Inferior parietal cortex (tissue), 1 donor: ENCODE measurements around the gene AKT2.

Source experiments
- DNase-seq: peaks from one replicate; pipeline ENCODE4 v3.0.0-alpha.2; 2016; ENCODE audit errors: extremely low spot score

Gene AKT2

DNA sequence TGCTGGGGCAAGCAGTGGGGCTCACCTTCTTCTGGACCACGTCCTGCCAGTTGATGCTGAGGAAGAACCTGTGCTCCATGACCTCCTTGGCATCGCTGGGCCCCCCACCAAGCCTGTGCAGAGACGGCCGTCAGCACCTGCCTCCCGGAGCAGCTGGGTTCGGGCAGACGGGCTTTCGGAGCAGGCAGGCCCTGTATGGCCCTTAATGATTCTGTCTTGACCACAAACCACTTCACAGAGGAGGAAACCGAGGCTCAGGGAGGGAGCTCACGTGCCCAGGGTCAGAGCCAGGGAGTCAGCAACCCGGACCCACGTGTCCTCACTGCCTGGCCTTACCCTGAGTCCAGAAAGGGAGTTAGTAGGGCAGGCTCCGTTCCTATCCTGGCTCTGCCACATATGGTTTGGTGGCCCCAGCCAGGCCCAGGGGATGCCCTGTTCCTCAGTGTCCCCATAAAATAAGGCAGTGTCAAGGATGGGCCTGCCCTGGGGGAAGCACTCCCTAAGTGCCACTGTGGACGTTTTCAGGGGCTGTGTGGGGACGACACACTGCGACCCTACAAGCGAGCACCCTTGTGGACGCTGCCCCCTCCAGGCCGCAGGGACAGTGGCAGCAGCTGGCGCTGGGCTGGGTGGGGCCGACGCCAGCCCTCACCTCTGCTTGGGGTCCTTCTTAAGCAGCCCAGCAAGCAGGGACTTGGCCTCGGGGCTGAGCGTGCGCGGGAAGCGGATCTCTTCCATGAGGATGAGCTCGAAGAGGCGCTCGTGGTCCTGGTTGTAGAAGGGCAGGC lies 49.7 kb downstream of the AKT2 start:
- no peak for DNase-seq

DNA sequence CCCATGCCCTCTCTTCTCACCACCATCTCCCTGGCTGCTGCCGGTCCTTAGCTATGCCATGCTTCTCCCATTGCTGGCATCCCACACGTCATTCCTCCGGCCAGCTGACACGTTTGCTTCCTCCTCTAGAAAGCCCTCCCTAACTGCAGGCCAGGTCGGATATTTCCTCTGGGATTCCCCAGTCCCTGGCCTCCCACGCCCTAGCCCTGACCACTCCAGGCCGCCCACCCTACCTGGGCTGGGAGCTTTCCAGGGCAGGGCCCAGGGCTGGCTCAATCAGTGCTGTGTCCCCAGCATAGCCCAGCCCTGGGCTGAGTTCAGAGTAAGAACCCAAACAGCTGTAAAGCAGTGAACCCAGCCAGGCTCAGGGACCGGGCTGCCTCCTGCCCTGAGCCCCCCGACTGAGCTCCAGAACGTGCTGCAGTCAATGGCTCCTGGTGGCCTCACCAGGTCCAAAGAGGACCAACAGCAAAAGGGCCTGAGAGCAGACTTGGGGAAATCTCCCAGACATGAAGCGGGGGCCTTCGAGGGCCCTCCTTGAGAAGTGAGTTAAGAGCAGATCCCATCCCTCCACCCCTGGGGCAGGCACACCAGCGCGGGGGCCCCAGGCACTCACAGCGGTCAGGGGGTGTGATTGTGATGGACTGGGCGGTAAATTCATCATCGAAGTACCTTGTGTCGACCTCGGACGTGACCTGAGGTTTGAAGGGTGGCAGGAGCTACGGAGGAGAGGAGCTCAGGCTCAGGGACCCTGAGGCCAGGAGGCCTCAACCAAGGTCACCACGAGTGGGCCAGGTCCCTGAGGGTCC lies 50.5 kb downstream of the AKT2 start:
- DNase-seq = no peak

DNA sequence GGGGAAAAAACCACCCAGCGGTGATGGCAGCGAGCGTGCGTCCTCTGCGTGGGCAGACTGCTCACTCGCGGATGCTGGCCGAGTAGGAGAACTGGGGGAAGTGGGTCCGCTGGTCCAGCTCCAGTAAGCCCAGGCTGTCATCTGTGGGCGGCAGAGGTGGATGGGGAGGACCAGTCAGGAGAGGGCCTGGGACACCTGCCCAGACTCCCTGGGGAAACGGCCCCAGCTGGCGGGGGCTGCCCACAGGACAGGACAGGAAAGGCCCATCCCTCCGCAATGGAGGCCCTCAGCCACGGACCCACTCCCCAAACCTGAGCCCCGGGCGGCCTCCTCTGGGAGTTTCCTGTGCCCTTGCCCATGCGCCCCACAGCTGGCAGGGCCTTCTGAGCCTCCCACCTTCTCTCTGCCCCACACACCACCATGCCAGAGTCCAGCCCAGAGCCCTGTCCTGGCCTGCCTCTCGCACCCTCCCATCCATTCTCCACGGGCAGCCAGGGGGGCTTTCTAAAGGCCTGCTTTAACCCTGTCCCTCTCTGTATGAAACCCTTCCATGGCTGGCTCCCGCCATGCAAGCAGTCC lies 51.2 kb downstream of the AKT2 start:
- no peak for DNase-seq

DNA sequence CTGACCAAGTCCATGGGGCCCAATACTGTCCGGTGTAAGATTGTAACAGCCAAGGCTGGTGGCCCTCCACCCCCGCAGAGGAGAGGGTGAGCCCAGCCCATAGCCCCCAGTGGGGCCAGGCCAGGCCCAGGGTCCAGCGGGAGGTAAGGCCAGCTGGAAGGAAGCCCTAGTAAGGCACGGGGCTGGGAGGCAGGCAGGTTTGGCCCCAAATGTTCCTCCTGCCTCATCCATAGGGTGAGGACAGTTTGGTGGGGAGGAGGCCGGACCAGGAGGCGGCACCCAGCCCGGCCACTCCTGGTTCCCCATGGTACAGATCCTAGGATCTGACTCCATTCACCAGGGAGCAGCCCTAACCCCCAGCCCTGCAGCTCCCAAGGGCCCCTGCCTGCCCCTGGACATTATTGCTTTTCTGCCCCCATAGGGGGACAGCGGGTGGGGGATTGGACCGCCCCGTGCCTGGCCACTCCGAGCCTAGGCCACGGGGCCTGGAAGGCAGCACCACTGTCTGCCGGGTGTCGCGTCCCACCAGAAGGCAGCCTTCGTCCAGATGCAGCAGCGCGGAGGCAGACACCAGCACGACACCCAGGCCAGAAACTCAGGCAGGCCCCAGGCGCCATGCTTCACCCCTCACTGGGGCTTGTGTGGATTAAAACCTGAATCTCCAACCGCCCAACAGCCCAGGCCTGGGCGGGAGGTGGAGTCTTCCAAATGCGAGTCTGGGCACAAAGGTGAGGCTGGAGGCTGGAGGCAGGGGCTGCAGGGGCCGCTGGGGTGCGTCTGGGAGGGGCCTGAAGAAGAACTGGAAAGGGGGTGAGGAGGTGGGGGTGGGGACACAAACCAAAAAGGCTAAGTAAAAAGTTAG lies 52.0 kb downstream of the AKT2 start:
- DNase-seq = no peak

DNA sequence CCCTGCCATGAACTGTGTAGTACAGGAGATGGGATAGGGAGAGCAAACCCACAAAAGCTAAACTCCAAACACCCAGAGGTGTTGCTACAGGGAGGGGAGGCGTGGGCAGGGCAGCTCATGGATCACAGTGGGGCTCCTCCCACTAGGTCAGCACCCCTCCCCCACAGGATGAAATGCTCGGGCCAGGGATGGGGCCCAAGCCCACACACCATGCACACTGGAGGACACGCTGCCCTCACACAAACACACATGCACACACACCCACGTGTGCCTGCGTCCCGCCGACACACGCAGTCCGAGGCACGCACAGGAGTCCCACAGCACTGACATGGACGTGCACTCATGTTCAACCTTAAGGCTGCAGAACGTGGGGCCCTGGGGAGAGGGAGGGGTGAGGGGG lies 52.7 kb downstream of the AKT2 start:
- no peak for DNase-seq

DNA sequence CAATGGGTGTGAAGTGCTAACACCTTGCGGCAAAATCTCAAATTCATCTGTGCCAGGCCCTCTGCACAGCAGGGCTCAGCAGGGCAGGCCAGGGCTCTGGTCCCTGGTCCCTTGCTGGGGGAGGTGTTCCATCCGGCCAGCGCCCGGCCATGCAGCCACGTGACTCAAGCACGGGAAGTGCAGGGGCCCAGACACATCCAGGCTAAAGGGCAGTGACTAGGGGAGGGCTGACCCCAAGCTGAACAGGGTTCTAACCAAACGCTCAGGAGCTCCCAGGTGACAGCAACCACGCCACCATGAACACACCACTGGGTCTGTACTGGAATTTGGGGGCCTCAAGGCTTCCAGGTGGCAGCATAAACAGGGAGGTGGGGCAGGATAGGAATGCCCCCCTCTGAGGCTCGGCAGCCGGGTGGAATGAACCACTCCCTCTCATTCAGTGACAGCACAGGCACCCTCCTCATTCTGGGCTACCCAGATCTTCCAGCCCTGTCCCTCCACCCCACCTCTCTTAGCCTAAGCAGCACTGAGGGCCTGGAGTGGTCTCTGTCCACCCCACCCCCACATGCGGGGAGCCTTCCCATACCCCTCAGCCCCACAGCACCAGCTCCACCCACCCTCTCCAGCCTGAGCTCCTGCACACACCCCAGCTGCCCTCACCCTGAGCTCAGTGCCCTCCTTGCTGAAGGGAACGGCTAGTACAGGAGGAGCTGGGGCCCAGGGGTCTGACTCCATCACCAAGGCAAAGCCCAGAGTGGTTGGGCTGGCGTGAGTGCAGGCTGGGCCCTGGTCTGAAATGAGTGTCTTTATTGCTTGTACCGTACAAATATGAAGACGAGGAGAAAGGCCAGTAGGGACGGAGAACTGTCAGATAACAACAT lies 53.4 kb downstream of the AKT2 start:
- no peak for DNase-seq

DNA sequence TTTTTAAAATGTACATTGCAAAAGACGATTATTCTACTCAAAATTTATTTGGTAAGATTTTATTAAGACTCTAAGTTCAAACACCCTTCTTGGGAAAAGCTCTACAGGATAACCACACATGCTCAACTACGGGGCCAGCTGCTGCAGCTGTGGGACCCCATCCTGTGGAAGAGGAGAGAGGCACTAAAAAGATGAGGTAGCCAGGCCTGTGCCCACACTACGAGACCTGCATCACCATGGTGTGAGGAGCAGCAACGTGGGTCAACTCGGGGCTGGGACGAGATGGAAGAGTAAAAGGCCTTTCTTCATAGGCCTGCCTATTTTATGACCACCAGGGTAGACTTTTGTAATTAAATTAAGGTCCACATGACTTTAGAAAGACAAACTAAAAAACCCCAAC lies 54.1 kb downstream of the AKT2 start:
- DNase-seq = no peak

DNA sequence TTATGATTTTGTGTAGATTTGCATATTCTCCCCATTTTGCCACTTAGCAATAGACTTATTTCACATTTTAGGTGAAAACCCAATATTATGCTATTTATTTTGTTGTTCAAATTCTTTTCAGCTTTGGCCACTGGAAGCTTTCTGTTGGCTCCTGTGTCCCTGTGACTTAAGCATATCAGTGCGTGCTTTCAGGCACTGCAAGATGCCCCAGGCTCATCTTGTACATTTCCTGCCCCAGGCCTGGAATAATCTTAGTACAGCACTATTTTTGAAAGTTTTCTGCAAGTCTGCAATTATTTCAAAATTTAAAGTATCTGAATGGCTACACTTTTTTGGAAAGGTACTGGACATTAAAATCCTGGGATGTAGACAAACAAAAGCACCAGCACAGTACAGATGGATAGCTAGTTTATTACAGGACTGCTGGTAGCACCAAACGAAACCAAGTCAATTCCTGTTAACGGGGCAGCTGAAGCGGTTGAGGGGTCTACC lies 55.2 kb downstream of the AKT2 start:
- no peak for DNase-seq

DNA sequence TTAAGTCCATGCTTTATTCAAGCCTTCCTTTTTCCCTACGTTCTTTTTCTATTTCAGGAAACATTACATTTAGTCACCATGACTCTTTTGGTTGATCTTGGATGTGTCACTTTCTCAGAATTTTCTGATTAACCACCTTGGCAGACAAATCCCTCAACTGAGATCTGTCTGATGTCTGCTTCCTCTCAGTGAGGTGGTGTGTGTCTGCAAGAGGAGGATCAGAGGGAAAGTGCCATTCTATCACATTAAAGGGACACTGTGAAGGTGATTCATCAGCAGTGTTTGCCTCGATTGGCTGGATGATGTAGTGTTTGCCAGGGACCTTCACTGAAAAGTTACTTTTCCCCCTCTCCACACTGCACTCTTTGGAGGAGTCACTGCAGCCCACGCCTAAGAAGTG lies 55.7 kb downstream of the AKT2 start:
- DNase-seq = no peak

DNA sequence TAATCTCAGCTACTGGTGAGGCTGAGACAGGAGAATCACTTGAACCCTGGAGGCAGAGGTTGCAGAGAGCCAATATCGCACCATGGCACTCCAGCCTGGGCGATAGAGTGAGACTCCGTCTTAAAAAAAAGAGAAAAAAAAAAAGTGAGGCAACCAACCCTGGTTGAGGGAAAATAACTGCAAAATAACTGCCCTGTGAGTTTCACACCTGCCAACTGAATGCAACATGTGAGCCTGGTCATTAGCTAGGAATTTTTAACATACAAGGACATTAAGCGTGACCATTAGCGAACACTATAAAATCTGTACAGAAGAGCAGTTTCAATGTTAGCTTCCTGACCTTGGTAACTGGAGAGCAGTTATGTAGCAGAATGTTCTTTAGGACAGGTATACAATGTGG lies 56.3 kb downstream of the AKT2 start:
- no peak for DNase-seq

DNA sequence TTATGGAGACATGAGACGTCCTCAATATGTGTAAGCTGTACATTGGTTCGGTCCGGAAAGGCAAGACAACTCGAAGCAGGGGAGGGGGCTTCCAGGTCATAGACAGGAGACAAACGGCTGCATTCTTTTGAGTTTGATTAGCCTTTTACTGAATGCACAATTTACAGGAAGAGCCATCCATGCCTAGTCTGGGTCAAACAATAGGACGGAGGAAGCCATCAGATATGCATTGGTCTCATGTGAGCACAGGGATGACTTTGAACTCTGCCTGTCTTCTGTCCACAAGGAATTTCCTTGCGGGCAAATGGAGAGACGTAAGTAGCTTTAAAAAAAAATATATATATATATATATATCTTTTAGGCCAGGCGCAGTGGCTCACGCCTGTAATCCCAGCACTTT lies 56.8 kb downstream of the AKT2 start:
- DNase-seq = no peak

DNA sequence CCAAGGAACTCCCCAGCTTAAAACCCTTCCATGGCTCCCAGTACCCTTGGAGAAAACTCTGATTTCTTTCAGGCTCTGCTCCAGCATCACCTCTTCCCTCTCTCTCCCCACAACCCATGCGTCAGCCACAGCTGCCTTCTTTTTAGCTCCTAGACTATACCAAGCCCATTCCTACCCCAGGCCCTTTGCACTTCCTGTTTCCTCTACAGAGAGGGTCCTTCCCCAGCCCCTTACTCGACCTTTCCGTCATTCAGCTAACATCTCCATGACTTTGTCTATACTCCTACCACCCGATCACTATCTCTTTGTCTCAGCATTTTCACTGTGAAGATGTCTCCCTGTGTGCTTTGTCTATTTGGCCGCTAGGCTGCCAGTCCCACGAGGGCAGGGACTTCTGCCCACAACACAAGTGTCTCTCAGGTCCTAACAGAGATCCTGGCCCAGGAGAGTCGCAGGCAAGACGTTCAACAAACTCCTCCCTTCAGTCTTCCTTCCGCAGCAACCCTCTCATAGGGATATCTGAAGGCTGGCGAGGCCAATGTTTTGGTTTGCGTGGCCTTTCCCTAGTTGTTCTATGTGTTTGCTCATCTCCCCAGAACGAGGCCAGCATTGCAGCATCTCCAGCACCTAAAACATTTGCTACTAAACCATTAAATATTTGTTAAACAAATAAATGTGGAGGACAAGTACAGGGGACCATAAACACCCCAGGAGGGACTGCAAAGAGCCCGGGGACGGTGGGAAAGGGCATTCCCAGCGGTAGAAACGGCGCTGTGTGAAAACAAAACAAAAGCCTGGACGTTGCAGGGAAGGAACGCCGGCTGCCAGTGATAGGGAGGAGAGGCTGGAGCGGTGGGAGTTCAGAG lies 59.5 kb downstream of the AKT2 start:
- DNase-seq = no peak

DNA sequence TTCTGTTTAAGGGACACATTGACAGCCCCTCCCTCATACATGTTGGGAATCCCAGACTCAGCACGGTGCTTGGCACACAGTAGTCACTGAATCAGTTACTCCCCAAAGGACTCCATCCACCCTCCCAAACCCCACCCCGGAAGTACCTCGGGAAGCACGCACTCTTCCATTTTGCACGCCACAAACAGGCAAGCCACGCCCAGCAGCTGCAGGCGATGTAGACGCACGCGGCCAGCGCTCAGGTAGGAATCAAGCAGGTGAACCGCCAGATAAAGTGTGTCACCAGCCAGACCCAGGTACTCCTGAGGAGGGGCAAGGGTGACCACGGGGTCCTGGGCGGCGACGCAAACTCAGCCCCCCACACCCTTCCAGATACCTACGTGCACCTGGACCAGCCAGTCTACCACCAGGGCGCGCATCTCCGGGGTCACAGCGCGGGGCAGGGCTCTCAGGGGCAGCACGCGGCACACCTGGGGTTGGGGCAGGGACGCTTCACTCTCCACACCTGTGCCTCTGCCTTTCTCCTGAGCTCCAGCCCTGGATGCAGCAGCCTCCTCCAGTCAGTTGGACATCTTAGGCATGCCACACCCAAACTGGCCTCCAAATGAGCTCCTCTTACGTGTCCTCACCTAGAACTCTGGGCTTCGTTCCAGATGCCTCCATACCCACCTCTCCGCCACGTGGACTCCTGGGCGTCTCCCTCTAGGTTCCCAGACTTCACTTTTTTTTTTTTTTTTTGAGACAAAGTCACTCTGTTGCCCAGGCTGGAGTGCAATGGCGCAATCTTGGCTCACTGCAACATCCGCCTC lies 60.6 kb downstream of the AKT2 start:
- DNase-seq = no peak

DNA sequence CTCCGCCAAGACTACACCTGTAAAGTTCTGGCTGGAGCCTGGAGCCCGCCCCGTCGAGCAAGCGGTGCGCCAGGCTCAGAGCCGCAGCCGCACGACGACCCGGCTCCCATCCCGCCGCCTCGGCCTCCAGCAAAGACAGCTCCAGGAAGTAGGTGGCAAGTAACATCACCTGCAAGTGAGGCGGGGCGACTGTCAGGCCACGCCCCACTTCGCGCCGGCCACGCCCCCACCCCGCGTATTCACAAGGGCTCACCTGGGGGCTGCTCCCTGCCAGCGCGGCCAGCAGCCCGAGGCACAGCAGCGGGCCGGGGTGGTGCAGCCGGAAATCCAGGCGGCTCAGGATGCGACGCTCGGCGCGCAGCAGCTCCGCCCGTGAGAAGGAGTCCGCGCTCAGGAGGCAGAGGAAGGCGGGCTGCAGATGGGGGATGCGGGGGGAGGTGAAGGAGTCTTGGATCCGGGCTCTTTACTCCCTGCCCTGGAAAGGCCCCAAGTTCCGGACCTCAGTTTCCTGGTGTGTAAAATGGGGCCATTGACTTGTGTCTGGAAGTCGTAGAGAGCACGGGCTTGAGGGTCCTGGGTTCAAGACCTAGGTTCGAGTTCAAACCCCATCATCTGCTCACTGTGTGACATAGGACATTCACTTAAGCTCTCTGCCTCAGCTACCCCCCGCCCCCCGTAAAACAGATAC lies 61.9 kb downstream of the AKT2 start:
- DNase-seq = no peak

DNA sequence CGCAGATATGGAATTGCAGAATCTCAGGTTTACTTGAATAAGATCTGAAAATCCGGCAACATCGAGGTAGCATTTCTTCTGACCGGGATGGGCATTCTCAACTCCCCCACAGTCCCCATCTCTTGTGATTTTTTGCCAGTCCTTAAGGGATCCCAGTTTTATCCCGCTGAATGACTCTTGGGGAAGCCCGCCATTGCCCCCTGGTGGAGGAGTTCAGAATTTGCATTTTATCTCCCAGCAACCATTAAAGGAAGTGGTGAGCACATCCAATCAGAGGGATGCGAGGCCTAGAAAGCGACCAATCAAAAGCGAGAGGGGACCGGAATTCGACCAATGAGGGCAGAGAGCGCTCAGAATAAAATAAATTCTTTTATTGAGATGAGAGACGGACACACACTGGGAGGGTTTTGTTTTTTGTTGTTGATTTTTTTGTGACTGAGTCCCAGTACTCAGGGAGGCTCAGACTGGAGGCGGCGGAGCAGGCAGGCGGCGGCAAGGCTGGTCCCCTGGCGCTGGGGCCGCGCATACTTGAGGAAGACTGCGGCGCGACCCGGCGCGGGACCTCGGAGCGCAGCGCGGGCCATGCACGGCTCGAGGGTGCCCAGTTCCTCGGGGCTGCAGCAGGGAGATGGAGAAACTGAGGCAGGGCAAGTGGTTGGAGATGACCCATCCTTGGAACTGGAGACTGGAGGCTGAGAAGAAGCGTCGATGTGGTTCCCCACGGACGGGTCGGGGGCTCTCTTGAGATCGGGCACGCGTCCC lies 63.1 kb downstream of the AKT2 start:
- DNase-seq = peak; percentile 98

DNA sequence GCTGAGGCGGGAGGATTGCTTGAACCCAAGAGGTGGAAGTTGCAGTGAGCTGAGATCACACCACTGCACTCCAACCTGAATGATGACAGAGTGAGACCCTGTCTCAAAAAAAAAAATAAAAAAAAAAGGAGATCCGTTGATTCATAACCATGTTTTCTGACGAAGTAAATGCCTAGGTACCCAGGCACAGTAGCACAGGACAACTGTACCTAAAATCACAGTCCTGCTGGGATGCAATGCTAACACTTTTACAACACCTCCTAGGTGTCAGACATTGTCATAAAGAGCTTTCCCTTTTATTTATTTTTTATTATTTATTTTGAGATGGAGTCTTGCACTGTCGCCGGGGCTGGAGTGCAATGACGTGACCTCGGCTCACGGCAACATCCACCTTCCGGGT lies 64.5 kb downstream of the AKT2 start:
- no peak for DNase-seq

DNA sequence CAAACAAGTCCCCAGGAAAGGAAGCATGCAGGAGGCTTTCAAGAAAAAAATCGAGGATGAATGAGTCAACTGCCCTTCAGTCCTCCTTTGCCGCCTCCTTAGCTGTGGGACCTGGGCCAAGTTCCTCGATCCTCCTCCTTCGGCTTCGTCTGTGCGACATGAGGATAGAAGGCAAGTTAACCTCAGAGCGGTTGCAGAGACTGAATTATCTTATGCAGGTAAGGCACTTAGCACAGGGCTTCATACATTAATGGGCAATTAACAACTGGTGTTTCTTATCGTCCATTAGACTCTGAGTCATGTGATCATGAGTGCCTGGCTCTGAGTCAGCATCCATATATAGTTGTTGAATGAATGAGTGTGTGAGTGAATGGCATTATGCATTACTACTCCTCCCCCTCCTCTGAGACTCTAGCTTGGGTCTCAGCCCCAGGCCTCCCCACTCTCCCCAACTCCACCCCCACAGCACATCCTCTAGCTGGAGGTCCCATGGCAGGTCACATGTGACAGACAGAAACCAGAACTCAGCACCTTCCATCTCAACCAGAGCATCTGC lies 65.3 kb downstream of the AKT2 start:
- no peak for DNase-seq
